ENCODE results near the gene HTR1B. TPM values are rescaled to one million over a fixed set of nuclear protein-coding genes. Genes with fewer than 3 reads are reported as not detected.

Gene HTR1B, protein sequence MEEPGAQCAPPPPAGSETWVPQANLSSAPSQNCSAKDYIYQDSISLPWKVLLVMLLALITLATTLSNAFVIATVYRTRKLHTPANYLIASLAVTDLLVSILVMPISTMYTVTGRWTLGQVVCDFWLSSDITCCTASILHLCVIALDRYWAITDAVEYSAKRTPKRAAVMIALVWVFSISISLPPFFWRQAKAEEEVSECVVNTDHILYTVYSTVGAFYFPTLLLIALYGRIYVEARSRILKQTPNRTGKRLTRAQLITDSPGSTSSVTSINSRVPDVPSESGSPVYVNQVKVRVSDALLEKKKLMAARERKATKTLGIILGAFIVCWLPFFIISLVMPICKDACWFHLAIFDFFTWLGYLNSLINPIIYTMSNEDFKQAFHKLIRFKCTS
- total RNA-seq (2022) (0.17 TPM in 1 of 2 replicates, not detected in the other), Bru-seq, nascent RNA (not detected), BruChase-seq, experiment 1, labeled RNA remaining after a 6-hour chase (not detected), BruChase-seq, experiment 2, labeled RNA remaining after a 2-hour chase (percentile 12 among the genes with signal in this experiment)
- long read RNA-seq: 0 reads

DNA sequence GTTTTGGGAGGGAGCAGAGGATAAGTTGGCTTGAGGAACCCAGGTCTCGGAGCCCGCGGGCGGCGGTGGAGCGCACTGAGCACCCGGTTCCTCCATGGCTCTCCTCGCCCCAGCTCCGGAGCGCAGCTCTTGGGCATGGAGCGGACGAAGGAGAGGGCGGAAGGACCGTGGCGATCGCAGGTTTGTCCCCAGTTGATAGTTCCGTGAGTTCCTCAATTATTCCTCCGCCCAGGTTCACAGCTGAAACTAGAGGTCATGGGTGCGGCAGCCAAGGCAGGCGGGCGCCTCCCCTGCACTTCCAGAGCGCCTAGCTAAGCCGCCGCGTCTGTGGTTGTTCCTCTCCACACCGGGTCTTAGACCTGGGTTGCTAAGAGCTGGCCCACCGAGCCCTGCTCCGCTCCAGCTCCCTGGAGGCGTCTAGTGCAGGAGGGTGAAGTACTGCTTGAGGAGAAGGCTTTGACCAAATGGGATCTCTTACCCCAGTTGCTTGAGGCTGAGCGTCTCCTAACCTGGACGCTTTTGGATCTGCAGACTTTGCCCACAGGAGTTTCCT is at the start of gene HTR1B:
HTR1B (minus strand) TSS at position 184 of the 553 bp plus-strand sequence; CDS start at position 96, 88 bp downstream.
- no peak for DNase-seq
- CTCF ChIA-PET: interaction anchor here (1.2 kb wide), 1 partner anchor 157 kb away, joined by 3 read pairs; no protein-coding TSS in a partner anchor
- no peak within 1 kb of the TSS for H3K27ac Mint-ChIP-seq (ENCODE audit: unreplicated experiment)
- H3K27me3 Mint-ChIP-seq (ENCODE audit: unreplicated experiment): peaks cover 53% of the 10 kb centered on the region
- intact Hi-C loops (cut with micrococcal nuclease; ENCODE audit: unreplicated experiment): loop anchor here (10.0 kb wide), 2 partner anchors 161 to 1371 kb away; no protein-coding TSS in a partner anchor
- BruUV-seq (replicated peaks): no TSS peak
- H3K36me3 Mint-ChIP-seq (ENCODE audit: insufficient read depth, unreplicated experiment): peaks cover 9% of the 10 kb centered on the region
- peak within 1 kb of the TSS; percentile 69 for H3K4me3 Mint-ChIP-seq (ENCODE audit: low read depth, unreplicated experiment)
- peaks cover 28% of the 10 kb centered on the region for H3K4me1 Mint-ChIP-seq (ENCODE audit: low read depth, unreplicated experiment)
- H3K9me3 Mint-ChIP-seq (ENCODE audit: low read depth, unreplicated experiment): no peaks in the 10 kb centered on the region
- TF ChIP-seq, protein P1, sequence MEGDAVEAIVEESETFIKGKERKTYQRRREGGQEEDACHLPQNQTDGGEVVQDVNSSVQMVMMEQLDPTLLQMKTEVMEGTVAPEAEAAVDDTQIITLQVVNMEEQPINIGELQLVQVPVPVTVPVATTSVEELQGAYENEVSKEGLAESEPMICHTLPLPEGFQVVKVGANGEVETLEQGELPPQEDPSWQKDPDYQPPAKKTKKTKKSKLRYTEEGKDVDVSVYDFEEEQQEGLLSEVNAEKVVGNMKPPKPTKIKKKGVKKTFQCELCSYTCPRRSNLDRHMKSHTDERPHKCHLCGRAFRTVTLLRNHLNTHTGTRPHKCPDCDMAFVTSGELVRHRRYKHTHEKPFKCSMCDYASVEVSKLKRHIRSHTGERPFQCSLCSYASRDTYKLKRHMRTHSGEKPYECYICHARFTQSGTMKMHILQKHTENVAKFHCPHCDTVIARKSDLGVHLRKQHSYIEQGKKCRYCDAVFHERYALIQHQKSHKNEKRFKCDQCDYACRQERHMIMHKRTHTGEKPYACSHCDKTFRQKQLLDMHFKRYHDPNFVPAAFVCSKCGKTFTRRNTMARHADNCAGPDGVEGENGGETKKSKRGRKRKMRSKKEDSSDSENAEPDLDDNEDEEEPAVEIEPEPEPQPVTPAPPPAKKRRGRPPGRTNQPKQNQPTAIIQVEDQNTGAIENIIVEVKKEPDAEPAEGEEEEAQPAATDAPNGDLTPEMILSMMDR (IDR thresholded peaks at IDR 0.05; ENCODE audit: unreplicated experiment): no peak

DNA sequence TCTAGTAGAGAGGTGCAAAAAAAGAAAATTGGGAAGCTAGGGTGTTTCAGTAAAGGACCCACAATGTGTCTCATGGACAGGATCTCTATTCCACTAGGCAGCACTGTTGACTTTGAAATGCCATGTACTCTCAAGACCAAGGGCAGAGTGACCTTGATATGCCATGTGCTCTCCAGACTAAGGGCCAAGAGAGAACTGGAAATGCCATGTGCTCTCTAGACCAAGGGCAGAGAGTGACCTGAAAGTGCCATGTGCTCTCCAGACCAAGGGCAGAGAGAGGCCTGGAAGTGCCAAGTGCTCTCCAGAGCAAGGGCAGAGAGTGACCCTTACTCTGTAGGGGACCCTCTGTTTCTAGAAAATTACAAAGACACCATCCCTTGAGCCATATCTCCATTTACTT is 49.3 kb upstream of the HTR1B start:
- TF ChIP-seq, protein P1 (IDR thresholded peaks at IDR 0.05; ENCODE audit: unreplicated experiment): no peak
- no peaks in the 10 kb centered on the region for H3K36me3 Mint-ChIP-seq (ENCODE audit: insufficient read depth, unreplicated experiment)
- no peak for DNase-seq
- H3K4me1 Mint-ChIP-seq (ENCODE audit: low read depth, unreplicated experiment): no peaks in the 10 kb centered on the region
- no TSS peak for BruUV-seq (replicated peaks)
- peaks cover 12% of the 10 kb centered on the region for H3K9me3 Mint-ChIP-seq (ENCODE audit: low read depth, unreplicated experiment)
- no peak overlapping the region for H3K27ac Mint-ChIP-seq (ENCODE audit: unreplicated experiment)
- no peak overlapping the region for H3K4me3 Mint-ChIP-seq (ENCODE audit: low read depth, unreplicated experiment)
- CTCF ChIA-PET: no interaction called here
- intact Hi-C loops (cut with micrococcal nuclease; ENCODE audit: unreplicated experiment): no loop called here
- peaks cover 24% of the 10 kb centered on the region for H3K27me3 Mint-ChIP-seq (ENCODE audit: unreplicated experiment)

DNA sequence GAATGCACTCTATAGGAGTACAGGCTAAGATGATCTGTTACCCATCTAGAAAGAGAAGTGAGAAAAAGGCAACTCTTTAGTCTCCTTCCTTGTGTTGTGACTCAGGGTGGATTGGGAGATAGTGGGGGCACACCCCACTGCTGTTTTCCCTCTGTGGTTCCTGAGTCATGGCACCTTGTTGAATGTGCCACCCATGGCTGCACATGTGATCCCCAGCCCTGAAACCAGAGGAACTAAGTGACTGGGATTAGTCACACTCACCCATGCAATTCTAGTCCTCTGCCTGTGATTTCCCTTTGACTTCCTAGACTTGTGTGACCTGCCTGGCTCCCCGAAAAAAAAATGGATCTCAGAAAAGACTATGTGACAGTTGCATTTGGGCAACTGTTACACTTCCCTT is 48.6 kb upstream of the HTR1B start:
- peaks cover 12% of the 10 kb centered on the region for H3K9me3 Mint-ChIP-seq (ENCODE audit: low read depth, unreplicated experiment)
- no peak for DNase-seq
- CTCF ChIA-PET: no interaction called here
- intact Hi-C loops (cut with micrococcal nuclease; ENCODE audit: unreplicated experiment): no loop called here
- TF ChIP-seq, protein P1 (IDR thresholded peaks at IDR 0.05; ENCODE audit: unreplicated experiment): no peak
- BruUV-seq (replicated peaks): no TSS peak
- no peak overlapping the region for H3K4me3 Mint-ChIP-seq (ENCODE audit: low read depth, unreplicated experiment)
- H3K4me1 Mint-ChIP-seq (ENCODE audit: low read depth, unreplicated experiment): no peaks in the 10 kb centered on the region
- H3K36me3 Mint-ChIP-seq (ENCODE audit: insufficient read depth, unreplicated experiment): no peaks in the 10 kb centered on the region
- peaks cover 24% of the 10 kb centered on the region for H3K27me3 Mint-ChIP-seq (ENCODE audit: unreplicated experiment)
- no peak overlapping the region for H3K27ac Mint-ChIP-seq (ENCODE audit: unreplicated experiment)

DNA sequence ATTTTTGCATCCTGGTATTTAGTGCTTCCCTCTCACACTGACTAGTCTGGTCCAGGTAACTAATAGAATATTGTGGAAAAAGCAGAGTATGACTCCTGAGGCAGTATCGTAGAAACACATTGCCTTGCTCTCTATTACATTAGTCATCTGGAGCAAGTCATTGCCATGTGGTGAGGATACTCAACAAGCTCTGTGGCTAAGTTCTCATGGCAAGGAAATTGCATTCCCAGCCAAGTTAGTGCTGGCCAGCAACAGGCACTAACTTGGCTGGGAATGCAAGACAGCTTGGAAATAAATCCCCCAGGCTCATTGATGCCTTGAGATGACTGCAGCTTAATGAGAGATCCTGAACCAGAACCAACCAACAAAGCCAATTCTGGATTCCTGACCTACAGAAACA is 39.7 kb upstream of the HTR1B start:
- Mint-ChIP-seq H3K27ac (ENCODE audit: unreplicated experiment) (no peak overlapping the region), H3K27me3 (ENCODE audit: unreplicated experiment) (no peaks in the 10 kb centered on the region), H3K4me3 (ENCODE audit: low read depth, unreplicated experiment) (no peak overlapping the region), H3K36me3 (ENCODE audit: insufficient read depth, unreplicated experiment) (no peaks in the 10 kb centered on the region), H3K4me1 (ENCODE audit: low read depth, unreplicated experiment) (no peaks in the 10 kb centered on the region), H3K9me3 (ENCODE audit: low read depth, unreplicated experiment) (no peaks in the 10 kb centered on the region)
- no TSS peak for BruUV-seq (replicated peaks)
- TF ChIP-seq, protein P1 (IDR thresholded peaks at IDR 0.05; ENCODE audit: unreplicated experiment): no peak
- no peak for DNase-seq
- intact Hi-C loops (cut with micrococcal nuclease; ENCODE audit: unreplicated experiment): no loop called here
- CTCF ChIA-PET: no interaction called here
